HCT116 (cell line): ENCODE results near the gene LACTBL1. TPM values are rescaled to one million over a fixed set of nuclear protein-coding genes. Genes with fewer than 3 reads are reported as not detected.

Experiments used
- ATAC-seq: fragments of 200-7000 bp; cut with Tn5 transposase; 2 replicates; pipeline ENCODE4 v1.9.1; 2020; ENCODE audit warnings: mild to moderate bottlenecking, moderate library complexity
- BruUV-seq: library from RNA; stranded (reverse); fragments of 400-500 nt; replicated peaks from 2 replicates; lab custom pipeline; 2021; lab: Mats Ljungman, UMichigan
- CTCF ChIA-PET: fragments of 300-600 bp; sonication (Branson Sonifier 250); formaldehyde crosslinking; loops from one replicate; lab custom pipeline; 2021; ENCODE audit warnings: antibody characterized with exemption; lab: Charles Lee
- POLR2A ChIA-PET: fragments of 300-600, 350-600 bp; sonication (Branson Sonifier 250); formaldehyde crosslinking; loops from one replicate; lab custom pipeline; 2021; ENCODE audit warnings: antibody characterized with exemption; lab: Charles Lee
- RAD21 ChIA-PET, 2 experiments: fragments of 300-600 bp; sonication (Branson Sonifier 250); formaldehyde crosslinking; loops; one replicate each; lab custom pipeline; 2023; ENCODE audit warnings: low total read pairs in 2 of 2; ENCODE audit not compliant: uncharacterized antibody in 2 of 2, unreplicated experiment in 2 of 2, low non-redundant PET in 1 of 2; lab: Charles Lee
- DNase-seq: peaks from one replicate; pipeline ENCODE4 v3.0.0-alpha.2; 2010; ENCODE audit warnings: low read depth, low spot score
- H2AFZ ChIP-seq: fragments of 200-600 bp; shearing (Covaris generic), sonication (generic); 2 replicates; pipeline ENCODE4 v1.6.1; 2017; ENCODE audit warnings: low read depth, mixed run types, mixed read lengths, antibody characterized with exemption, low read length; ENCODE audit not compliant: poor library complexity, severe bottlenecking
- H3K27ac ChIP-seq: 2 replicates; pipeline ENCODE4 v1.5.1; 2012; ENCODE audit warnings: low read depth, low read length
- H3K27me3 ChIP-seq: fragments of 200-600 bp; sonication (generic); 2 replicates; pipeline ENCODE4 v1.6.1; 2016; ENCODE audit warnings: mixed run types, low read length, mixed read lengths; ENCODE audit not compliant: insufficient read depth
- H3K36me3 ChIP-seq, 2 experiments: fragments of 200-500 bp in 1 of 2; fragments of 200-600 bp in 1 of 2; sonication (Bioruptor generic) in 1 of 2; sonication (generic) in 1 of 2; 2 replicates each; pipeline versions ENCODE4 v1.5.1 to v1.6.1; 2014 to 2016; ENCODE audit warnings: low read length in 2 of 2, inconsistent platforms in 1 of 2, mixed read lengths in 1 of 2, mixed run types in 1 of 2; ENCODE audit not compliant: insufficient read depth in 2 of 2, control insufficient read depth in 1 of 2
- H3K4me1 ChIP-seq, 2 experiments: fragments of 200-600 bp in 1 of 2; sonication (generic) in 1 of 2; 2 replicates each; pipeline versions ENCODE4 v1.5.1 to v1.6.1; 2012 to 2017; ENCODE audit warnings: low read length in 2 of 2, inconsistent platforms in 1 of 2, mild to moderate bottlenecking in 1 of 2, mixed read lengths in 1 of 2, mixed run types in 1 of 2, moderate library complexity in 1 of 2; ENCODE audit not compliant: insufficient read depth in 2 of 2, control insufficient read depth in 1 of 2
- H3K4me2 ChIP-seq: fragments of 200-600 bp; sonication (generic); 2 replicates; pipeline ENCODE4 v1.6.1; 2017; ENCODE audit warnings: mixed run types, low read length, mixed read lengths
- H3K4me3 ChIP-seq, 2 experiments: fragments of 200-600 bp in 1 of 2; sonication (generic) in 1 of 2; replicated peaks in 1 of 2; 2 replicates each; pipeline ENCODE4 v1.5.1; 2011 to 2016; ENCODE audit warnings: low read length in 2 of 2, control low read depth in 1 of 2, low read depth in 1 of 2, mild to moderate bottlenecking in 1 of 2, mixed read lengths in 1 of 2, mixed run types in 1 of 2
- H3K79me2 ChIP-seq: fragments of 200-600 bp; sonication (generic); 2 replicates; pipeline ENCODE4 v1.6.1; 2017; ENCODE audit warnings: mild to moderate bottlenecking, mixed run types, low read length, moderate library complexity, mixed read lengths; ENCODE audit not compliant: insufficient read depth
- H3K9ac ChIP-seq: fragments of 200-600 bp; sonication (generic); 2 replicates; pipeline ENCODE4 v1.6.1; 2016; ENCODE audit warnings: low read length, mixed read lengths
- H3K9me2 ChIP-seq: fragments of 200-600 bp; sonication (generic), shearing (Covaris generic); 2 replicates; pipeline ENCODE4 v1.6.1; 2017; ENCODE audit warnings: mixed run types, mild to moderate bottlenecking, moderate library complexity; ENCODE audit not compliant: insufficient read depth
- H3K9me3 ChIP-seq, 2 experiments: fragments of 200-500 bp in 1 of 2; fragments of 200-600 bp in 1 of 2; sonication (Bioruptor generic) in 1 of 2; sonication (generic) in 1 of 2; 2 replicates each; pipeline ENCODE4 v1.6.1; 2014 to 2017; ENCODE audit warnings: low read length in 2 of 2, mixed read lengths in 2 of 2, inconsistent platforms in 1 of 2, low read depth in 1 of 2, mild to moderate bottlenecking in 1 of 2, mixed run types in 1 of 2, moderate library complexity in 1 of 2; ENCODE audit not compliant: control insufficient read depth in 1 of 2, insufficient read depth in 1 of 2
- H4K20me1 ChIP-seq: fragments of 200-600 bp; sonication (generic), shearing (Covaris generic); 2 replicates; pipeline ENCODE4 v1.6.1; 2017; ENCODE audit warnings: mixed run types, mild to moderate bottlenecking, moderate library complexity; ENCODE audit not compliant: insufficient read depth
- ATF3 ChIP-seq: IDR thresholded peaks from 2 replicates; pipeline ENCODE4 v1.6.1; 2012
- CBX3 ChIP-seq: IDR thresholded peaks from 2 replicates; pipeline ENCODE4 v1.6.1; 2012; ENCODE audit warnings: low read depth
- EGR1 ChIP-seq: IDR thresholded peaks from 2 replicates; pipeline ENCODE4 v1.6.1; 2012; ENCODE audit warnings: low read depth
- FOSL1 ChIP-seq: IDR thresholded peaks from 2 replicates; pipeline ENCODE4 v1.6.1; 2012; ENCODE audit warnings: low read depth
- RAD21 ChIP-seq: IDR thresholded peaks from 2 replicates; pipeline ENCODE4 v1.6.1; 2012; ENCODE audit warnings: low read depth, mild to moderate bottlenecking
- SRF ChIP-seq: IDR thresholded peaks from 2 replicates; pipeline ENCODE4 v1.6.1; 2012; ENCODE audit warnings: low read depth
- TCF7L2 ChIP-seq: IDR thresholded peaks from 2 replicates; pipeline ENCODE4 v1.7.0; 2011; ENCODE audit warnings: borderline replicate concordance, inconsistent platforms; ENCODE audit not compliant: insufficient read depth, insufficient read length; ENCODE audit errors: extremely low read depth
- ZNF274 ChIP-seq: fragments of 200-500 bp; sonication (Bioruptor generic); IDR thresholded peaks from 2 replicates; pipeline ENCODE4 v1.6.1; 2014; ENCODE audit warnings: mild to moderate bottlenecking, low read depth, low read length, inconsistent platforms
- intact Hi-C: fragments of 100-400 bp; cut with micrococcal nuclease; formaldehyde crosslinking; loops from 2 replicates; pipeline ENCODE4 v1.10.0; 2022
- total RNA-seq: library from RNA; stranded (reverse); gene quantifications from one replicate; pipeline ENCODE4 v1.2.1, GENCODE V29; 2021; ENCODE audit not compliant: unreplicated experiment

The LACTBL1 gene
- total RNA-seq, 1 experiment from 2014 or later = not detected

- no peak overlapping the region for H3K9ac ChIP-seq
- H3K9me2 ChIP-seq = no peaks in the 10 kb centered on the region
- intact Hi-C loops = no loop called here
- H3K4me2 ChIP-seq = no peak overlapping the region
- TF ChIP-seq CBX3 = no peak
- no peak for TF ChIP-seq FOSL1
- no peak overlapping the region for H3K4me3 ChIP-seq
- H3K36me3 ChIP-seq = no peaks in the 10 kb centered on the region
- ATAC-seq (no peak), DNase-seq (no peak)
- H3K4me1 ChIP-seq = no peaks in the 10 kb centered on the region
- BruUV-seq = no TSS peak
- no peaks in the 10 kb centered on the region for H3K27me3 ChIP-seq
- no peaks in the 10 kb centered on the region for H3K9me3 ChIP-seq
- CTCF ChIA-PET = interaction anchor here (1.0 to 2.2 kb wide), 2 partner anchors 9 to 216 kb away, joined by 5 to 7 read pairs; no protein-coding TSS in a partner anchor
- H3K79me2 ChIP-seq = no peaks in the 10 kb centered on the region
- H4K20me1 ChIP-seq = no peaks in the 10 kb centered on the region
- POLR2A ChIA-PET = no interaction called here
- RAD21 ChIA-PET = no interaction called here
- no peak overlapping the region for H3K27ac ChIP-seq
- H2AFZ ChIP-seq = no peak overlapping the region
Observed at GRCh38 chr1:22920734-22921451, 51.8 kb downstream of the LACTBL1 start.

- Histone ChIP-seq H3K79me2 (no peaks in the 10 kb centered on the region), H3K9ac (no peak overlapping the region), H3K4me3 (no peak overlapping the region), H3K27ac (no peak overlapping the region), H3K4me1 (no peaks in the 10 kb centered on the region)
- no peak for ATAC-seq
- DNase-seq = no peak
- no TSS peak for BruUV-seq
- TF ChIP-seq TCF7L2 (no peak), ATF3 (no peak), ZNF274 (no peak), RAD21 (no peak), SRF (no peak), EGR1 (no peak)
- TF ChIP-seq, all 23 proteins: peak for 0
- Histone ChIP-seq H3K27me3 (no peaks in the 10 kb centered on the region), H3K9me3 (no peaks in the 10 kb centered on the region), H3K9me2 (no peaks in the 10 kb centered on the region), H4K20me1 (no peaks in the 10 kb centered on the region), H2AFZ (no peak overlapping the region), H3K4me2 (no peak overlapping the region), H3K36me3 (no peaks in the 10 kb centered on the region)
- RAD21 ChIA-PET = no interaction called here
- POLR2A ChIA-PET = no interaction called here
- CTCF ChIA-PET = no interaction called here
- intact Hi-C loops = no loop called here
Observed at GRCh38 chr1:22920026-22920733, 52.5 kb downstream of the LACTBL1 start.
